Endothelial cell of umbilical vein (primary cell): ENCODE results near the gene TERT. TPM values are rescaled to one million over a fixed set of nuclear protein-coding genes. Genes with fewer than 3 reads are reported as not detected.

ENCODE experiments used
- BruUV-seq: library from RNA; stranded (reverse); fragments of 400-500 nt; replicated peaks from 2 replicates; lab custom pipeline; 2021; lab: Mats Ljungman, UMichigan
- CTCF ChIA-PET: fragments of 300-600, 350-600 bp; sonication (Branson Sonifier 250); formaldehyde crosslinking; loops from one replicate; lab custom pipeline; 2021; ENCODE audit warnings: antibody characterized with exemption, inconsistent platforms; lab: Charles Lee
- POLR2A ChIA-PET: fragments of 300-600, 350-600 bp; sonication (Branson Sonifier 250); formaldehyde crosslinking; loops from one replicate; lab custom pipeline; 2021; ENCODE audit warnings: antibody characterized with exemption, inconsistent platforms; lab: Charles Lee
- DNase-seq: peaks from one replicate; pipeline ENCODE4 v3.0.0-alpha.2; 2011; ENCODE audit warnings: low read depth, low spot score
- FAIRE-seq: peaks from 2 replicates; lab custom pipeline; 2011; peaks lifted over from hg19 to GRCh38; lab: Jason Lieb, UNC
- H2AFZ ChIP-seq: 2 replicates; pipeline ENCODE4 v1.6.0; 2012; ENCODE audit warnings: low read depth, low read length, control low read depth, inconsistent platforms
- H3K27ac ChIP-seq: 2 replicates; pipeline ENCODE4 v1.5.1; 2011; ENCODE audit warnings: low read depth, mild to moderate bottlenecking, control low read depth, low read length, moderate library complexity; ENCODE audit not compliant: insufficient read depth
- H3K27me3 ChIP-seq, 2 experiments: 2 replicates each; pipeline versions ENCODE4 v1.6.0 to v1.6.1; 2011; ENCODE audit warnings: low read length in 2 of 2, mixed read lengths in 1 of 2; ENCODE audit not compliant: control insufficient read depth in 2 of 2, insufficient read depth in 2 of 2
- H3K36me3 ChIP-seq, 2 experiments: 2 replicates in 1 of 2; 3 replicates in 1 of 2; pipeline ENCODE4 v1.5.1; 2011; ENCODE audit warnings: low read length in 2 of 2, mild to moderate bottlenecking in 1 of 2, moderate library complexity in 1 of 2; ENCODE audit not compliant: control insufficient read depth in 2 of 2, insufficient read depth in 2 of 2; ENCODE audit errors: extremely low read depth in 1 of 2
- H3K4me1 ChIP-seq: 3 replicates; pipeline ENCODE4 v1.5.1; 2011; ENCODE audit warnings: mild to moderate bottlenecking, low read length; ENCODE audit not compliant: control insufficient read depth, insufficient read depth; ENCODE audit errors: extremely low read depth
- H3K4me2 ChIP-seq: 2 replicates; pipeline ENCODE4 v1.6.1; 2011; ENCODE audit warnings: low read length, control low read depth, mixed read lengths; ENCODE audit not compliant: insufficient read depth
- H3K4me3 ChIP-seq, 3 experiments: fragments of 200-600 bp in 1 of 3; sonication (generic), shearing (Covaris generic) in 1 of 3; replicated peaks in 1 of 3; 2 replicates each; pipeline ENCODE4 v1.5.1; 2011 to 2016; ENCODE audit warnings: control low read depth in 3 of 3, low read length in 3 of 3, mild to moderate bottlenecking in 2 of 3, inconsistent platforms in 1 of 3, low read depth in 1 of 3, moderate library complexity in 1 of 3; ENCODE audit not compliant: insufficient read depth in 1 of 3
- H3K79me2 ChIP-seq: 2 replicates; pipeline ENCODE4 v1.6.0; 2012; ENCODE audit warnings: low read length, inconsistent platforms; ENCODE audit not compliant: control insufficient read depth, insufficient read depth
- H3K9ac ChIP-seq: replicated peaks from 2 replicates; pipeline ENCODE3; 2011; ENCODE audit warnings: low read length, control low read depth; ENCODE audit not compliant: insufficient read depth; ENCODE audit errors: extremely low read depth
- H3K9me1 ChIP-seq: replicated peaks from 3 replicates; pipeline ENCODE4 v1.6.0; 2011; ENCODE audit warnings: mild to moderate bottlenecking, low read length; ENCODE audit not compliant: control insufficient read depth, insufficient read depth; ENCODE audit errors: extremely low read depth
- H3K9me3 ChIP-seq: replicated peaks from 2 replicates; pipeline ENCODE4 v1.5.1; 2012; ENCODE audit warnings: low read length, inconsistent platforms; ENCODE audit not compliant: control insufficient read depth, insufficient read depth
- H4K20me1 ChIP-seq: replicated peaks from 2 replicates; pipeline ENCODE3; 2011; ENCODE audit warnings: mild to moderate bottlenecking, low read length; ENCODE audit not compliant: control insufficient read depth, insufficient read depth; ENCODE audit errors: extremely low read depth
- EZH2 ChIP-seq: IDR thresholded peaks from 2 replicates; pipeline ENCODE4 v1.6.1; 2012; ENCODE audit warnings: borderline replicate concordance, low read depth, mild to moderate bottlenecking, moderate library complexity, low read length, inconsistent platforms; ENCODE audit not compliant: severe bottlenecking
- FOS ChIP-seq: IDR thresholded peaks from 2 replicates; pipeline ENCODE4 v1.6.1; 2011; ENCODE audit warnings: mild to moderate bottlenecking, low read length, moderate library complexity, borderline replicate concordance; ENCODE audit not compliant: insufficient read depth
- GATA2 ChIP-seq: IDR thresholded peaks from 2 replicates; pipeline ENCODE4 v1.7.0; 2011; ENCODE audit warnings: low read depth, mild to moderate bottlenecking, moderate library complexity, mixed read lengths, low read length; ENCODE audit not compliant: insufficient read length, insufficient read depth
- JUN ChIP-seq: IDR thresholded peaks from 2 replicates; pipeline ENCODE4 v1.6.1; 2011; ENCODE audit warnings: borderline replicate concordance, low read depth; ENCODE audit not compliant: insufficient read length, insufficient read depth
- MYC ChIP-seq: IDR thresholded peaks from one replicate; pipeline ENCODE4 v1.6.1; 2011; ENCODE audit warnings: mild to moderate bottlenecking, low read depth, low read length
- POLR2A ChIP-seq: IDR thresholded peaks from 2 replicates; pipeline ENCODE4 v1.6.1; 2012; ENCODE audit warnings: low read depth, mild to moderate bottlenecking, control low read depth, low read length
- POLR2AphosphoS5 ChIP-seq: IDR thresholded peaks from 2 replicates; pipeline ENCODE4 v1.6.1; 2012; ENCODE audit warnings: low read depth, mild to moderate bottlenecking, control low read depth, low read length, moderate library complexity; ENCODE audit not compliant: insufficient read depth
- dilution Hi-C: fragments of 300-500 bp; cut with MboI; formaldehyde crosslinking; loops from one replicate; pipeline ENCODE4 v1.15.0; 2019; ENCODE audit warnings: low sequenced_read_pairs; ENCODE audit not compliant: extremely low pct_ligation_motif_present
- intact Hi-C: fragments of 100-400 bp; cut with micrococcal nuclease; formaldehyde crosslinking; loops from one replicate; pipeline ENCODE4 v1.10.0; 2022
- polyA plus RNA-seq, 4 experiments: library from polyadenylated mRNA; depleted of rRNA in 3 of 4; stranded (reverse) in 3 of 4; unstranded in 1 of 4; fragments of >200 nt; gene quantifications; 2 replicates each; pipeline versions ENCODE4 v1.2.1 to v1.2.3, GENCODE V29; 2011 to 2012; ENCODE audit warnings: missing spikeins in 1 of 4
- total RNA-seq: library from RNA; stranded (reverse); gene quantifications from 2 replicates; pipeline ENCODE4 v1.2.3, GENCODE V29; 2021
- TF ChIP-seq, protein P1 (sequence below), 2 donors: IDR thresholded peaks; 1 replicate in 1 of 2; 2 replicates in 1 of 2; pipeline ENCODE4 v1.5.1; 2011; ENCODE audit warnings: low read length in 2 of 2, mild to moderate bottlenecking in 2 of 2, moderate library complexity in 2 of 2, control low read depth in 1 of 2, inconsistent platforms in 1 of 2, low read depth in 1 of 2; ENCODE audit not compliant: insufficient read depth in 1 of 2; ENCODE audit errors: extremely low read depth in 1 of 2
- TF ChIP-seq, protein P2 (sequence below): IDR thresholded peaks from 2 replicates; pipeline ENCODE4 v1.6.1; 2011; ENCODE audit not compliant: insufficient read depth, insufficient read length

The TERT gene
- total and polyA plus RNA-seq, 2 donors (not counting 3 experiments of a cell fraction or from before 2014, with no cell fraction given), result 0.04 TPM; not detected in 1

DNA sequence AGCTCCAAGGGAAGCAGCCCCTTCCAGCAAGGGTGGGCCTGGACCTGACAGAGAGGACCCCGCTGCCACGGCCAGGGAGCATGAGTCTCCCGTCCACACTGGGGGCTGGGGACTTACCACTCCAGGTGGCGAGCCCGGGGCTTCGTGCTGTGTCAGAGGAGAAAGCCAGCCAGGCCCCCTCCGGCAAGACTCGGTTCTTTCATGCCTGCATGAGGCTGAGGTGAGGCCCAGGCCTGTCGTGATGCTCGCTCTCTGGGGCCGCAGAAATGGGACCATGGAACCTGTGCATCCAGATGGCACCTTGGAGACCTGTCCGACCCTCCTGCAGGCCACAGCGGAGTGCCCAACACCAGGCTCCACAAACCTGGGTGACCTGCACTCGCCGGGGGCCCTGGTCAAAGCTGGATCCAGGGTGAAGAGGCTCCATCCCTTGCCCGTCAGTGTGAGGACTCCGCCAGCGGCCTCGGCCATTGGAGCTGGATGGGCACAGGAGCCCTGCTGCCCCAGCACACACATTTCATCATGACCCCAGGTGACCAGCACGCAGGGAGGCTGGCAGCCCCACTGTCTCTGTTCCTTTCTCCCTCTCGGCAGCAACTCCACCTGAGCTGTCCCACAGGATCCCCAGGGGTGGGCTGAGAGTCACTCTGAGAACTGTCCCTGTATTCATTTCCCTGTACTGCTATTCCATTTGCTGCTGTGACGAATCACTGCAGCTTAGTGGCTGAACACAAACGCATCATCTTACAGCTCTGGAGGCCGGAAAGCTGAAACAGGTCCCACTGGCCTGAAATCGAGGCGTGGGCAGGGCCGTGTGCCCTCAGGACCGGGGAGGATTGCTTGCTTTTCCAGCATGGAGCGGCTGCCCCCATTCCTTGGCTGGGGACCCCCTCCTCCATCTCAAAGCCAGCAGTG is 45.2 kb downstream of the TERT start:
- CTCF ChIA-PET, result no interaction called here
- Histone ChIP-seq H3K4me1 (peaks cover 3% of the 10 kb centered on the region), H3K36me3 (no peaks in the 10 kb centered on the region), H3K27me3 (peaks cover 0 to 3% of the 10 kb centered on the region in 2 experiments), H2AFZ (no peak overlapping the region), H4K20me1 (no peaks in the 10 kb centered on the region), H3K4me2 (no peak overlapping the region), H3K4me3 (no peak overlapping the region), H3K79me2 (no peaks in the 10 kb centered on the region), H3K9me3 (no peaks in the 10 kb centered on the region), H3K27ac (no peak overlapping the region), H3K9ac (no peak overlapping the region), H3K9me1 (no peaks in the 10 kb centered on the region)
- DNase-seq (no peak), FAIRE-seq (no peak)
- intact Hi-C loops, result no loop called here
- TF ChIP-seq MYC (no peak), EZH2 (no peak), JUN (no peak), GATA2 (no peak), POLR2AphosphoS5 (no peak), POLR2A (no peak), FOS (no peak)
- TF ChIP-seq, protein P1, sequence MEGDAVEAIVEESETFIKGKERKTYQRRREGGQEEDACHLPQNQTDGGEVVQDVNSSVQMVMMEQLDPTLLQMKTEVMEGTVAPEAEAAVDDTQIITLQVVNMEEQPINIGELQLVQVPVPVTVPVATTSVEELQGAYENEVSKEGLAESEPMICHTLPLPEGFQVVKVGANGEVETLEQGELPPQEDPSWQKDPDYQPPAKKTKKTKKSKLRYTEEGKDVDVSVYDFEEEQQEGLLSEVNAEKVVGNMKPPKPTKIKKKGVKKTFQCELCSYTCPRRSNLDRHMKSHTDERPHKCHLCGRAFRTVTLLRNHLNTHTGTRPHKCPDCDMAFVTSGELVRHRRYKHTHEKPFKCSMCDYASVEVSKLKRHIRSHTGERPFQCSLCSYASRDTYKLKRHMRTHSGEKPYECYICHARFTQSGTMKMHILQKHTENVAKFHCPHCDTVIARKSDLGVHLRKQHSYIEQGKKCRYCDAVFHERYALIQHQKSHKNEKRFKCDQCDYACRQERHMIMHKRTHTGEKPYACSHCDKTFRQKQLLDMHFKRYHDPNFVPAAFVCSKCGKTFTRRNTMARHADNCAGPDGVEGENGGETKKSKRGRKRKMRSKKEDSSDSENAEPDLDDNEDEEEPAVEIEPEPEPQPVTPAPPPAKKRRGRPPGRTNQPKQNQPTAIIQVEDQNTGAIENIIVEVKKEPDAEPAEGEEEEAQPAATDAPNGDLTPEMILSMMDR (IDR thresholded peaks at IDR 0.05; ENCODE audit: extremely low read depth in 1 of 2, insufficient read depth in 1 of 2, low read depth in 1 of 2, low read length in 2 of 2), result no peak
- TF ChIP-seq, protein P2, sequence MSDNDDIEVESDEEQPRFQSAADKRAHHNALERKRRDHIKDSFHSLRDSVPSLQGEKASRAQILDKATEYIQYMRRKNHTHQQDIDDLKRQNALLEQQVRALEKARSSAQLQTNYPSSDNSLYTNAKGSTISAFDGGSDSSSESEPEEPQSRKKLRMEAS, result no peak
- dilution Hi-C loops, result no loop called here
- BruUV-seq, result no TSS peak
- POLR2A ChIA-PET, result no interaction called here
